GM18858 (cell line): ENCODE measurements around the gene NR0B1.

Experiments
- ATAC-seq: cut with Tn5 transposase; IDR thresholded peaks from one replicate; pipeline ENCODE4 v1.9.1; 2021; ENCODE audit not compliant: unreplicated experiment

Gene NR0B1, protein sequence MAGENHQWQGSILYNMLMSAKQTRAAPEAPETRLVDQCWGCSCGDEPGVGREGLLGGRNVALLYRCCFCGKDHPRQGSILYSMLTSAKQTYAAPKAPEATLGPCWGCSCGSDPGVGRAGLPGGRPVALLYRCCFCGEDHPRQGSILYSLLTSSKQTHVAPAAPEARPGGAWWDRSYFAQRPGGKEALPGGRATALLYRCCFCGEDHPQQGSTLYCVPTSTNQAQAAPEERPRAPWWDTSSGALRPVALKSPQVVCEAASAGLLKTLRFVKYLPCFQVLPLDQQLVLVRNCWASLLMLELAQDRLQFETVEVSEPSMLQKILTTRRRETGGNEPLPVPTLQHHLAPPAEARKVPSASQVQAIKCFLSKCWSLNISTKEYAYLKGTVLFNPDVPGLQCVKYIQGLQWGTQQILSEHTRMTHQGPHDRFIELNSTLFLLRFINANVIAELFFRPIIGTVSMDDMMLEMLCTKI

GRCh38 chrX:30309139-30309571, at the start of gene NR0B1:
Gene NR0B1, minus strand, starts transcription at chrX:30309390. Its CDS starts 27 bp downstream, at chrX:30309363.
- no peak for ATAC-seq

DNA sequence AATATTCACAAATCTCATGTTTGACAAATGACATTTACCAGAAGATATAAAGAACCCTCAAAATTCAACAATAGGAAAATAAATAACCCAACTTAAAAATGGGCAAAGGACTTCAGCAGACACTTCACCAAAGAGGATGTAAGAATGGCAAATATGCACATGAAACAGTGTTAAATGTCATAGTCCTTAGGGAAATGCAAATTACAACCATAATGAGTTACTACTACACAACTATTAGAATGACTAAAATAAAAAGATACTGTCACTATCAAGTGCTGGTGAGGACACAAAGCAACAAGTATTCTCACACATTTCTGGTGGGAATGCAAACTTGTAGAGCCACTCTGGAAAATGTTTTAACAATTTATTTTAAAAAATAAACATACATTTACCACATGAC, 40.8 kb upstream of the NR0B1 start:
- no peak for ATAC-seq

DNA sequence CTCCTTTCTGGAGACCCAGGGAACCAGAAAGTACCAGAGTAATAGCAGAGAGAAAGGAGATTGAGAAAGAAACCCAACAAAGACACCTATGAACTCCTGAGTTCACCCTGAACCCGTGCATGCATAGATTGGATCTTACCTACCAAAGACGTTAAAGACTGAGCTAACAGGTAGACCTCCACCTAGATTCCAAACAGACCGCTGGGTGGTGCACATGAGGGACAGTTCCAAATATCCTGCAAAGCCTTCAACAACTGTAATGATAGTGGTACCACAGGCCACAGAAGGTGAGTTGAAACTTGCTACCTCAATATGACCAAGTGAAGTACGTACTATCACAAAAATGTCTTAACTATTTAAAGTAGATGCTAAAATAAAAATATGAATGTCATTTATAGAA, 34.0 kb upstream of the NR0B1 start:
- no peak for ATAC-seq

DNA sequence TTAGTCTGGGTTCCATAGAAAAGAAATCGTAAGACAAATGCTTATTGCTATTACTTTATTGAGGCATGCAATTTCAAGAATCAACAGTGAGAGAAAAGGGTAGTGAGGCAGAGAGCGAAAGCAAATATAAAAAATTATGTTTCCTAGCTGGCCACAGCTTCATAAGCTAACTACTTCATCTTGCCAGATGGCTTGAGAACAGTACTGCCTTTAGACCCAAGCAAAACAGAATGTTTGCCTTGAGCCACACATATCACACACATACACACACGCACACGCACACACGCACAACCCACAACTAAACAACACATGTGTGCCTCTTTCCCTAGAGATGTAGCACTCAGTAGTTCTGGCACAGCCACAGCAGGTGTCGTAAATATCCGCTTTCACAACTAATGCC, 31.6 kb upstream of the NR0B1 start:
- no peak for ATAC-seq

- no peak for ATAC-seq
Measured at GRCh38 chrX:30327762-30328161, 18.6 kb upstream of the NR0B1 start.

DNA sequence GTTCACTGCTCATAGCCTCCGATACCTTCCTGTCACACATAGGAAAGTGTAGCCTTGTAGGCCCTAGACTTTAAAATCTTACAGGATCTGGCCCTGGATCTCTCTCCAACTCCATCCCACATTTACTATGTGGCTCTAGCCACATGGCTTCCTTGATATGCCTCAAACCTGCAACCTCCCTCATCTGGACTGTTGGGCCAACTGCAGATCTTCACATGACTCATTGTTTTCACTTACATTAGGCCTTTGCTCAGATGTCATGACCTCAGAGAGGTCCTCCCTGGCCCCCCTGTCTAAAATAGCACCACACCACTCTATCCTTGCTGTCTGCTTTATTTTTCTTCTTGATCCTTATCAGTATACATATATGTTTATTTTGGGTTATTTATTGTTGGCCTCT, 8.1 kb upstream of the NR0B1 start:
- ATAC-seq, result no peak

DNA sequence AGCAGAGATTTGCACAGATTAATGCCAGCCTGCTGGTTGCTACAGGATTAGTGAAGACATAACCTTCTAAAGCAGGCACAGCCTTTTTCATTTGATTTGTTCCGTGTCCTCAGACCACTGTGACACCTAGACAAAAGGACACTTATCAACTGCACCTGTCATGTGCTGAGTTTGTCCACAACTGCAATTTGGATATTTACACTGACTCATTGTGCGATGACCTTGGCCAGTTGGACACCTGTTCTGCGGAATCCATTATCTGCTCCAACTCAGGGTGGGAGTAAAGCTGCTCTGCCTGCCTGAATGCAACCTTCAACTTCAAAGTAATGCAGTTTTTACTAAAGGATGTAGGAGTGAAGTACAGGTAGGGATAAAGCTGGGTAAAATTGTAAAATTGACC, 4.1 kb upstream of the NR0B1 start:
- no peak for ATAC-seq

DNA sequence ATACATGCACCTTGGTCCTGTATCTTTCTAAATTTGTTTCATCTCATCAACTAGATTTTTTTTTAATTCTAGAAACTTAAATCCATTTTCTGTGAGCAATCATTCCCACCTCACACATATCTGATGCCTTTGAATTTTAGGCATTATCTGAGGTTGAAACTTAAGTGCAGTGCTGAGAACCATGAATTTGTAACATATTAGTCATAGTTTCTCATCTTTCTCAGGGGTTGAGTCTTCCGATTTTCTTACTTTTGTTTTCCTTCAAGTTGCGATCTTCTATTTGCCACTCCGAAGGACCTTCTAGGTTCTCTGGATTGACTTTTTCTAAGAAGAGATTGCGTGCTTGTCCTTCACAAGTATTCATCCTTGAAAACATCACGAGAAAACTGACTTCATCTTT, 3.7 kb upstream of the NR0B1 start:
- no peak for ATAC-seq

DNA sequence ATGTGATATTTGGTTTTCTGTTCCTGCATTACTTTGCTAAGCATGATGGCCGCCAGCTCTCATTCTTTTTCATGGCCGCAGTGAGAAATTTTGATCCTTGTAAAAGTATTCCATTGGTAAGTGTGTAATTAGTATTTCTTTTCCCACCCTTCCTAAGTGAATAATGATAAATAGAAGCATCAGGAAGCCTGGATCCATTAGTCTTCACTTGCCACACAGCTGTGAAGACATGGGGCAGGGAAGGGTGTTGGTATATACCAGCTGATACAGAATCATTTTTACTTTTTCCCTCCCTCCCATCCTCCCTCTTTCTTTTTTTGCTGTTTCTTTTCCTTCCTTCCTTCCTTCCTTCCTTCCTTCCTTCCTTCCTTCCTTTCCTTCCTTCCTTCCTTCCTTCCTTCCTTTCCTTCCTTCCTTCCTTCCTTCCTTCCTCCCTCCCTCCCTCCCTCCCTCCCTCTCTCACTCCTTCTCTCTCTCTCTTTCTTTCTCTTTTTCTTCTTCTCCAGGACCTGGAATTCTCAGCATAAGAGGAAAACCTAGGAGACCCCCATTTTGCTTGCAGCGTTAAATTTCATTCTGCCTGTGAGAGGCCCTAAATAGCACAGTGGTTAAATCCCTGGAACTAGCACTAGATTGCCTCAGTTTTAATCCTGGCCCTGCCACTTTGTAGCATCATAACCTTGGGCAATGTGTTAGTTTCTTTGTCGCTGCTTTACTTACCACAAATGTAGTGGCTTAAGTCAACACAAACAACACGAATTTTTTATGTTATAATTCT, 1.4 kb upstream of the NR0B1 start:
- ATAC-seq, result no peak

GRCh38 chrX:30308263-30309138, 689 bp downstream of the NR0B1 start:
- ATAC-seq, result no peak

GRCh38 chrX:30307466-30307865, 1.7 kb downstream of the NR0B1 start:
- no peak for ATAC-seq

- no peak for ATAC-seq
Measured at GRCh38 chrX:30304866-30305265, 4.3 kb downstream of the NR0B1 start.

DNA sequence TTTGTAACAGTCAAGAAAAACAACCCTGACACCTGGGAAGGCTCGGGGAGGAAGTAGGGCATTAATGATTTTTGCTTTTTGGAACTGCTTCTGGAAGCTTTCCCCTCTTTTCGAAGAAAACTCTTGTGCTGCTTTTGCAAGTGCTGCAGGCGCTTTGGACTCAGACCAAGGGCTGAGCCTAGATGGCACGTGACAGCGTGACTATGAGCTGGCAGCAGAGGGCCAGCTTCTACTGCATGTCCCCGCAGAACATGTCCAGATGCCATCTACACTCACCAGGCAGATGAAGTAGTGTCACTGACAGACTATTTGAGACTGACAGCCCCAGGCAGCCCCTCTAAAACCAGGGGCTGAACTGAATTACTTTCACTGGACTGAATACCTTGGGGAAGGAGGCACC, 6.2 kb downstream of the NR0B1 start:
- no peak for ATAC-seq

DNA sequence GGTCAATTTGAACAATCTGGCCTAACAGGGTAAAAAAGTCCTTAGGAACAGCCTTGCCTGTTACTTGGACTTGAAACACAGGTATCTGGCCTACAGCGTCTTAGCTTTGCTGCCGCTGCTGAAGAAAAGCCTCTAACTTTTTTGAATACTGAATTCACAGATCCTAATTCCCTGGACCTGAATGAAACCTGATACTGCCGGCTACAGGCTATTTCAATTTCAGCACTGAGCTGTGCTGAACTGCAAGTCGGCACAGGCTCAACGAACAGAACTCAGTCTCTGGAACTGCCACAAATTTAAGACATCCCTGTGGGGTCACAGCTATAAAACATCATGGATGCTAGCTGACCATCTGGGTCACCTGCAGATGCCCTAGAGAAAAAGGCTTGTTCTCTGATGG, 7.2 kb downstream of the NR0B1 start:
- no peak for ATAC-seq

GRCh38 chrX:30301208-30301607, 8.0 kb downstream of the NR0B1 start:
- ATAC-seq, result no peak

- no peak for ATAC-seq
Measured at GRCh38 chrX:30296408-30297254, 12.6 kb downstream of the NR0B1 start.

- no peak for ATAC-seq
Measured at GRCh38 chrX:30283456-30284200, 25.6 kb downstream of the NR0B1 start.

- no peak for ATAC-seq
Measured at GRCh38 chrX:30282527-30282926, 26.7 kb downstream of the NR0B1 start.

DNA sequence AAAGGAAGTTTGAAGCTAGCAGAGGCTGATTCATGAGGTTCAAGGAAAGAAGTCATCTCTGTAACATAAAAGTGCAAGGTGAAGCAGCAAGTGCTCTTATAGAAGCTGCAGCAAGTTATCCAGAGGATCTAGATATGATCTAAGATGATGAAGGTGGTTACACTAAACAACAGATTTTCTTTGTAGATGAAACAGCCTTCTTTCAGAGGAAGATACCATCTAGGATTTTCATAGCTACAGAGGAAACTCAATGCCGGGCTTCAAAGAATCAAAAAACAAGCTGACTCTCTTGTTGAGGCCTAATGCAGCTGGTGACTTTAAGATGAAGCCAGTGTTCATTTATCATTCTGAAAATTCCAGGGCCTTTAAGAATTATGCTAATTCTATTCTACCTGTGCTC, 28.8 kb downstream of the NR0B1 start:
- ATAC-seq, result no peak

DNA sequence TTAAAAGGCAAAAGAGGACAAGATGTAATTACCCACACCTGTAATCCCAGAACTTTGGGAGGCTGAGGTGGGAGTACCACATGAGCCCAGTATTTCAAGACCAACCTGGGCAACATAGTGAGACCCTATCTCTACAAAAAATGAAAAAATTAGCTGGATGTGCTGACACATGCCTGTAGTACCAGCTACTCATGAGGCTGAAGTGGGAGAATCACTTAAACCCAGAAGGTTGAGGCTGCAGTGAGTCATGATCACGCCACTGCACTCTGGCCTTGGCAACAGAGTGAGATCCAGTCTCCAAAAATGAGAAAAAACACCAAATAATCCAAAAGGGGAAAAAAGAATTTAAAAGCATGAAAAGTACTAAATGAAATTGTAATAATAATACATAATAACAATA, 30.8 kb downstream of the NR0B1 start:
- ATAC-seq, result no peak
